ENCODE data around the gene DNAJC3. TPM values are rescaled to one million over a fixed set of nuclear protein-coding genes. Genes with fewer than 3 reads are reported as not detected.

Gene DNAJC3
- total RNA-seq, 1 experiment from 2014 or later, result 21.2 TPM

- H3K9me3 Mint-ChIP-seq, result no peaks in the 10 kb centered on the region
Observed at GRCh38 chr13:95723438-95723837, 46.5 kb downstream of the DNAJC3 start.

More at GRCh38 chr13:95723438-95723837, 46.5 kb downstream of the DNAJC3 start:
- H4K8ac ChIP-seq (replicated peaks; ENCODE audit: insufficient read length, low read depth, low read length), result no peak overlapping the region
- no peak overlapping the region for H3K23ac ChIP-seq (ENCODE audit: insufficient read length, low read depth, low read length)
- no peak overlapping the region for H4K5ac ChIP-seq (ENCODE audit: insufficient read length, low read depth, low read length)
- WGBS (ENCODE audit: extremely low coverage, insufficient read length, low lambda C conversion rate), result no CpG with 5 or more reads among the region's 1 CpG
- H3K79me1 ChIP-seq (ENCODE audit: insufficient read depth, low read depth, low read length, poor library complexity, severe bottlenecking), result no peaks in the 10 kb centered on the region
- no peak overlapping the region; a peak in 1 of 7 replicates for H3K27ac Mint-ChIP-seq
- no peak overlapping the region for H2BK15ac ChIP-seq (ENCODE audit: low read depth, low read length)
- H2BK120ac ChIP-seq (ENCODE audit: low read depth, low read length, poor library complexity, severe bottlenecking), result no peak overlapping the region
- H2BK20ac ChIP-seq (ENCODE audit: low read depth, low read length, poor library complexity, severe bottlenecking), result no peak overlapping the region
- TF ChIP-seq CTCF (conservative IDR thresholded peaks at IDR 0.05), result no peak
- no peak overlapping the region for H2BK12ac ChIP-seq (ENCODE audit: insufficient read length, low read depth, low read length)
- H2AK5ac ChIP-seq (ENCODE audit: insufficient read length, low read length), result no peak overlapping the region
- DNase-seq, result no peak
- H3K9ac ChIP-seq (ENCODE audit: extremely low read depth, insufficient read length, low read length), result no peak overlapping the region
- no peaks in the 10 kb centered on the region; a peak in 1 of 4 replicates for H3K4me1 Mint-ChIP-seq
- H3K56ac ChIP-seq (ENCODE audit: insufficient read length, low read depth, low read length), result no peak overlapping the region
- no peaks in the 10 kb centered on the region for H4K20me1 ChIP-seq (ENCODE audit: control insufficient read depth, insufficient read depth, insufficient read length)
- no peak overlapping the region for H3K27ac ChIP-seq (ENCODE audit: insufficient read length, low read depth, low read length)
- no peak overlapping the region for H4K91ac ChIP-seq (ENCODE audit: insufficient read length, low read depth, low read length)
- no peak overlapping the region for H3T11ph ChIP-seq (ENCODE audit: low read length)
- H3K27me3 ChIP-seq (ENCODE audit: insufficient read depth, low read length), result no peaks in the 10 kb centered on the region
- no peak overlapping the region for H2BK5ac ChIP-seq (ENCODE audit: insufficient read length, low read length)
- H3K4me1 ChIP-seq (ENCODE audit: insufficient read depth, low read length), result no peaks in the 10 kb centered on the region
- H3K27me3 Mint-ChIP-seq (ENCODE audit: low read depth), result no peaks in the 10 kb centered on the region
- peaks cover 0 to 6% (median 0%) of the 10 kb centered on the region in 3 experiments; a peak in 3 of 7 replicates for H3K36me3 Mint-ChIP-seq (ENCODE audit: insufficient read depth in 1 of 3, low read depth in 3 of 3)
- H3K14ac ChIP-seq (ENCODE audit: insufficient read depth, low read length), result no peak overlapping the region
- no peak overlapping the region for H3K4ac ChIP-seq (ENCODE audit: low read depth, low read length)
- H3K4me3 Mint-ChIP-seq, result no peak overlapping the region
- no peak overlapping the region for H2AFZ ChIP-seq (ENCODE audit: low read length)
- H3K79me2 ChIP-seq (ENCODE audit: insufficient read depth, low read length), result no peaks in the 10 kb centered on the region
- H3K9me3 ChIP-seq (ENCODE audit: control insufficient read depth, low read depth, low read length), result no peaks in the 10 kb centered on the region
- no peak overlapping the region for H3K4me2 ChIP-seq (ENCODE audit: insufficient read depth, insufficient read length, low read length)
- no peaks in the 10 kb centered on the region for H3K23me2 ChIP-seq (ENCODE audit: insufficient read length, low read depth, low read length, poor library complexity, severe bottlenecking)
- H3K18ac ChIP-seq (ENCODE audit: insufficient read length, low read depth, low read length), result no peak overlapping the region

All from H9 (cell line).